Progenitor cell of endocrine pancreas (in vitro differentiated cells): ENCODE results near the gene DENND1A. TPM values are rescaled to one million over a fixed set of nuclear protein-coding genes. Genes with fewer than 3 reads are reported as not detected.

Source experiments
- DNase-seq: peaks from one replicate; pipeline ENCODE4 v3.0.0; 2021; ENCODE audit warnings: low spot score; ENCODE audit not compliant: unreplicated experiment
- H3K27ac Mint-ChIP-seq: 2 replicates; pipeline ENCODE4 v1.8.0; 2021; ENCODE audit warnings: mild to moderate bottlenecking, moderate library complexity, mixed read lengths
- H3K27me3 Mint-ChIP-seq: 2 replicates; pipeline ENCODE4 v1.8.0; 2021; ENCODE audit warnings: mixed read lengths
- H3K36me3 Mint-ChIP-seq: 2 replicates; pipeline ENCODE4 v1.8.0; 2022; ENCODE audit warnings: mixed read lengths; ENCODE audit not compliant: insufficient read depth
- H3K4me1 Mint-ChIP-seq: 2 replicates; pipeline ENCODE4 v1.8.0; 2021; ENCODE audit warnings: low read depth, mixed read lengths
- H3K4me3 Mint-ChIP-seq: 2 replicates; pipeline ENCODE4 v1.8.0; 2021; ENCODE audit warnings: low read depth, mild to moderate bottlenecking, moderate library complexity, mixed read lengths
- H3K9me3 Mint-ChIP-seq: 2 replicates; pipeline ENCODE4 v1.8.0; 2021; ENCODE audit warnings: low read depth, mixed read lengths
- total RNA-seq: library from RNA; stranded (reverse); gene quantifications from 2 replicates; pipeline ENCODE4 v1.2.1, GENCODE V29; 2021
- TF ChIP-seq, protein P1 (sequence below): fragments of 200-600 bp; sonication (generic); IDR thresholded peaks from one replicate; pipeline ENCODE4 v1.5.0; 2021; ENCODE audit warnings: antibody characterized with exemption, mild to moderate bottlenecking; ENCODE audit not compliant: unreplicated experiment

DENND1A gene
- total RNA-seq, 1 donor from 2014 or later: 20.1 TPM

DNA sequence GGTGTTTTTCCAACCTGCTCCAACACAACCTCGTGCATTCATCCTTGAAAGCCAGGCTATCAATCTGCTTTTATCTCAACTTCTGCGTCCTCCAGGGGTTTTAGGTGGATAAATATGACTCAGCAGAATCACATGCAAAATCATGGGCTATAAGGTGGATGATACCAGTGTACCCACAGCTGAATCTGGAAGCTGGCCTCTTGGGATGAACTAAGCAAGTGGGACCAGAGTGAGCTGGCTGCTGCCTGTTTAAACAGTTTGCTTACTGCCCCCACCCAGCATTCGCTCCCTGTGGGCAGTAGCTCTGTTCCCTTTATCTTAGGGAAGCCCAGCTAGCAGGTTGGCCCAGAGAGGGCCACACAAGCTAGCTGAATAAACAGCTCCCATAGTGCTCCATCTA lies 379.9 kb downstream of the DENND1A start:
- Mint-ChIP-seq H3K4me3 (no peak overlapping the region), H3K36me3 (peaks cover 1% of the 10 kb centered on the region), H3K9me3 (no peaks in the 10 kb centered on the region), H3K27ac (peak overlapping the region; percentile 88), H3K27me3 (peaks cover 22% of the 10 kb centered on the region), H3K4me1 (peaks cover 18% of the 10 kb centered on the region)
- DNase-seq: no peak
- TF ChIP-seq, protein P1, sequence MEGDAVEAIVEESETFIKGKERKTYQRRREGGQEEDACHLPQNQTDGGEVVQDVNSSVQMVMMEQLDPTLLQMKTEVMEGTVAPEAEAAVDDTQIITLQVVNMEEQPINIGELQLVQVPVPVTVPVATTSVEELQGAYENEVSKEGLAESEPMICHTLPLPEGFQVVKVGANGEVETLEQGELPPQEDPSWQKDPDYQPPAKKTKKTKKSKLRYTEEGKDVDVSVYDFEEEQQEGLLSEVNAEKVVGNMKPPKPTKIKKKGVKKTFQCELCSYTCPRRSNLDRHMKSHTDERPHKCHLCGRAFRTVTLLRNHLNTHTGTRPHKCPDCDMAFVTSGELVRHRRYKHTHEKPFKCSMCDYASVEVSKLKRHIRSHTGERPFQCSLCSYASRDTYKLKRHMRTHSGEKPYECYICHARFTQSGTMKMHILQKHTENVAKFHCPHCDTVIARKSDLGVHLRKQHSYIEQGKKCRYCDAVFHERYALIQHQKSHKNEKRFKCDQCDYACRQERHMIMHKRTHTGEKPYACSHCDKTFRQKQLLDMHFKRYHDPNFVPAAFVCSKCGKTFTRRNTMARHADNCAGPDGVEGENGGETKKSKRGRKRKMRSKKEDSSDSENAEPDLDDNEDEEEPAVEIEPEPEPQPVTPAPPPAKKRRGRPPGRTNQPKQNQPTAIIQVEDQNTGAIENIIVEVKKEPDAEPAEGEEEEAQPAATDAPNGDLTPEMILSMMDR: no peak

DNA sequence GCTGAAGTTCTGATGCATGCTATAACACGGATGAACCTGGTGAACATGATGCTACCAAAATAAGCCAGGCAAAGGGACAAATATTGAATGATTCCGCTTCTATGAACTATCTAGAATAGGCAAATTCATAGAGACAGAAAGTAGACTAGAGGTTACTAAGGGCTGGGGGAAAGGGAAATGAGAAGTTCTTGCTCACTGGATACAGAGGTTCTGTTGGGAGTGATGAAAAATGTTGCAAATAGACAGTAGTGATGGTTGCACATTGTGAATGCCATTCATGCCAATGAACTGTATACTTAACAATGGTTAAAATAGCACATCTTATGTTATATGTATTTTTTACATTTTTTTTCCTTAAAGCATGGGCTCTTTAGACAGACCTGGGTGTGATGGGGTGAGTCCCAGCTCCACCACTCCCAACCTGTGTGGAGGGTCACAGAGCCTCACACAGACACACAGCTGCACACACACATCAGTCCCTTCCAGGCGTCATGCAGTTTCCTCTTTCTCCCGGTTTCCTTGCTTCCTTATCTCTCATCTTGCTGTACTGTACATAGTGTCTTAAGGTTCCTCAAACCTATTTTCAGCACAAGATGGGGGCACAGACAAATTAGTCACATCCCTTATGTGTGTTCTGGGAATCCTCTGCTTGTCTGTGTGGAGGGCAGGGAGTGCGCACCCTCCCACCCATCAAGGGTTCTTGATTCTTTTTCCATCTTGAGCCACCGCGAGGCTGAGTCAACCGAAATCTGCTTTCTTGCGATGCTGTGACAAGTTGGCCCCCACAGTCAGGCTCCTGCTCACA lies 381.0 kb downstream of the DENND1A start:
- no peaks in the 10 kb centered on the region for H3K9me3 Mint-ChIP-seq

DNA sequence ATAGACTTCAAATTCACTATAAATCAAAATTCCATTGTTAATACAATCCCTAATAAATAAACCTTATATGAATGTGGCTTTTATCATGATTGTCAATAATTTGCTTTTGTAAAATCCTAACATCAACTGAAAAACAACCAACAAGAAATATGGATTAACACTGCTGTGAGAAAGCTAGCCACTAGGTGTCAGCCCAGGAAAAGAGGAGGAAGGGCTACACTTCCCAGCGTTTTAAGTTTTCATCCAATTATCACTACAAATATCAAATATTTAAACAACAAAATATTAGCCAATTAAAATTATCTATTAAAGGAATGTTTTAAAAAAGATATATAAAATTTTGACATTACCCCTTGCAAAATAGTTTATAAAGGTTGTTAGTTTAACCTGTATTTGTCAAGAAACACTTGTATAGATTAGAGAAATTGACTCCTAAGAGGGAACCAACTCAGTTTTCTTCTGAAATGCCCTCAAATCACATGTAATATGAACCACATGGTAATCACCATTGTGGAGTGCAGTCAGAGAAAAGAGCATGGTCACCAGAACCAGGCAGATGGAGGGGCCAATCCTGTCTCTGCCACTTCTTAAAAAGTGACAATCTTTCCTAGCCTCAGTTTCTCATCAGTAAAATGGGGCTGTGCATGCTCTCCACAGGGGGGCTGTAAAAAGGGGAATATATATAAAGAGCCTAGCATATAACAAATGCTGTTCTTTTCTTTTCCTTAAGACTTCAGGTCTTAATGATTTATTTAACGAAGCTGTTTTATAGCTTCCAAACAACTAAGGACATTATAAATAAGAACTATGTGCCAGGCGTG lies 385.7 kb downstream of the DENND1A start:
- peaks cover 39% of the 10 kb centered on the region for H3K27me3 Mint-ChIP-seq
- TF ChIP-seq, protein P1: peak; percentile 97
- no peak for DNase-seq
- no peaks in the 10 kb centered on the region for H3K9me3 Mint-ChIP-seq
- H3K4me1 Mint-ChIP-seq: peaks cover 3% of the 10 kb centered on the region
- no peaks in the 10 kb centered on the region for H3K36me3 Mint-ChIP-seq
- no peak overlapping the region for H3K27ac Mint-ChIP-seq
- no peak overlapping the region for H3K4me3 Mint-ChIP-seq

More for the DNA sequence above, 381.0 kb downstream of the DENND1A start:
- peaks cover 25% of the 10 kb centered on the region for H3K27me3 Mint-ChIP-seq
- no peaks in the 10 kb centered on the region for H3K36me3 Mint-ChIP-seq
- H3K27ac Mint-ChIP-seq: no peak overlapping the region
- peaks cover 18% of the 10 kb centered on the region for H3K4me1 Mint-ChIP-seq
- H3K4me3 Mint-ChIP-seq: no peak overlapping the region
- TF ChIP-seq, protein P1: no peak
- no peak for DNase-seq

DNA sequence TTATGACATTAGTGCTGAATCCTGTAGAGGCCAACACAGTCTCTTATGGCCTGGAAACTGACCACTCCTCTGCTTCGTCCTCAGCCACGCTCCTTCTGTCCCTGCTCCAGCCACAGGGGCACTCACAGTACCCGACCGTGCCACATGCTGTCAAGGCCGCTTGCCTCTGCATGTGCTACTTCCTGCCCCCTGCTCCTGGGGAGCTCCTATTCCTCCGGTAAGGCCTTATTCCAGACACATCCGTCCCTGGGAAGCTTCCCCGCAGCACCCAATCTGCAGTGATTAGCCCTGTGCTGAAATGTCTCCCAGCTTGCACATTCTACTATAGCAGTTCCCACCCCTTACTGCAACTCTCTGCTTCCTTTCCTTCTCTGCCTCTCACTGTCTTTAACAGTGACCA lies 386.4 kb downstream of the DENND1A start:
- TF ChIP-seq, protein P1: no peak
- H3K4me1 Mint-ChIP-seq: peaks cover 3% of the 10 kb centered on the region
- no peaks in the 10 kb centered on the region for H3K9me3 Mint-ChIP-seq
- H3K27me3 Mint-ChIP-seq: peaks cover 35% of the 10 kb centered on the region
- H3K4me3 Mint-ChIP-seq: no peak overlapping the region
- H3K27ac Mint-ChIP-seq: no peak overlapping the region
- DNase-seq: no peak
- H3K36me3 Mint-ChIP-seq: no peaks in the 10 kb centered on the region

DNA sequence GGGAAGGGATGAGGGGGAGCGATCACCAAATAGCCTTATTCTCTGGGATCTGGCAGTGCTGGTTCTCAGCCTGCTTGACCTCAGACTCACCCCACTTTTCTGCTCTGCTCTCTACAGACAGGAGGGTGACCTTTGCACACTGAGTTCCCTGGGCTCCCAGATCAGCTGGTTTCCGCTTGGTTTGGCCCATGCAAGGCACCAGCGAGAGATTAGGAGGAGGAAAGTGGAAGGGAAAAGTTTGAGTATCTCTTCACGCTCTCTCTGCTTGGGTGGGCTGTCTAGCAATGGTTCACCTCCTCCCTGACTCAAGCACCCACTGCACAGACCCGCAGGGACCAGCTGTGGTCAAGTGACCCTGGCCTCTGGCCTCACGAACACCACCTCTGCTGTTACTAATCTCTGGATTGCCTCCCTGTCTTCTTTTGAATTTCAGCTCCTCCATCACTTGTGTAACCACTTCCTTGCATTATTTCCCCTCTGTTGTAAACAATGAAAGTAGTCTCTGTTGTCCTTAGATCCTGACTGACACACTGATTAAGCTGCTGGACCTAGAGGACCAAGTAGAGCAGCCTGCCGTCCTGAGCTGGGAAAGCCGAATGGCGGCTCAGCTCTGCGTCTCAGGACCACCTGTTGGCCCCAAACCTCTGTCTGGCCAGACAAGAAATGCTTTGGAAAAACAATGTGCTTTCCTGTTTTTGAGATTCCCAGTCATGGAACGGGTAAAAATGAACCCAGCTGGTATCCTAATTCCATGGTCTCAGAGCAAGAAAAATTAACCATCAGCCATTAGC lies 387.3 kb downstream of the DENND1A start:
- H3K9me3 Mint-ChIP-seq: no peaks in the 10 kb centered on the region
- TF ChIP-seq, protein P1: no peak
- no peaks in the 10 kb centered on the region for H3K36me3 Mint-ChIP-seq
- H3K4me3 Mint-ChIP-seq: no peak overlapping the region
- peaks cover 3% of the 10 kb centered on the region for H3K4me1 Mint-ChIP-seq
- H3K27ac Mint-ChIP-seq: no peak overlapping the region
- DNase-seq: no peak
- H3K27me3 Mint-ChIP-seq: peaks cover 29% of the 10 kb centered on the region
